NB4 (cell line): ENCODE results near the gene ISG15.

Source experiments
- DNase-seq: peaks from one replicate; pipeline ENCODE4 v3.0.0; 2010; ENCODE audit warnings: low read depth
- H3K4me3 ChIP-seq: one replicate; pipeline ENCODE4 v1.5.1; 2011; ENCODE audit warnings: mild to moderate bottlenecking, low read depth, low read length, moderate library complexity
- MYC ChIP-seq: IDR thresholded peaks from 2 replicates; pipeline ENCODE4 v1.6.1; 2011; ENCODE audit warnings: low read depth, low read length
- POLR2A ChIP-seq: IDR thresholded peaks from 2 replicates; pipeline ENCODE4 v1.6.1; 2011; ENCODE audit warnings: mild to moderate bottlenecking; ENCODE audit not compliant: insufficient read length; ENCODE audit errors: extremely low read depth
- TF ChIP-seq, protein P1 (sequence below): IDR thresholded peaks from 2 replicates; pipeline ENCODE4 v1.6.1; 2011; ENCODE audit warnings: low read depth, low read length
- TF ChIP-seq, protein P2 (sequence below): IDR thresholded peaks from one replicate; pipeline ENCODE4 v1.5.1; 2012; ENCODE audit warnings: low read depth, low read length

ISG15 gene

DNA sequence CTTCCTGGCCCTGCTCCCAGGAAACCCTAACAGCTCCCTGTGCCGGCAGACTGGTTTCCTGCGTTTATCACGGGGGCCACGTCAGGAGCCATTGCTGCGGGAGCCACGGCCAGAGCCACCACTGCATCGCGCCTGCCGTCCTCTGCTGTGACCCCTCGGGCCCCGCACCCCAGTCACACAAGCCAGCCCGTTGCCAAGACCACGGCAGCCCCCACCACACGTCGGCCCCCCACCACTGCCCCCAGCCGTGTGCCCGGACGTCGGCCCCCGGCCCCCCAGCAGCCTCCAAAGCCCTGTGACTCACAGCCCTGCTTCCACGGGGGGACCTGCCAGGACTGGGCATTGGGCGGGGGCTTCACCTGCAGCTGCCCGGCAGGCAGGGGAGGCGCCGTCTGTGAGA is 34.7 kb downstream of the ISG15 start:
- no peak for TF ChIP-seq MYC
- no peak overlapping the region for H3K4me3 ChIP-seq
- no peak for DNase-seq

DNA sequence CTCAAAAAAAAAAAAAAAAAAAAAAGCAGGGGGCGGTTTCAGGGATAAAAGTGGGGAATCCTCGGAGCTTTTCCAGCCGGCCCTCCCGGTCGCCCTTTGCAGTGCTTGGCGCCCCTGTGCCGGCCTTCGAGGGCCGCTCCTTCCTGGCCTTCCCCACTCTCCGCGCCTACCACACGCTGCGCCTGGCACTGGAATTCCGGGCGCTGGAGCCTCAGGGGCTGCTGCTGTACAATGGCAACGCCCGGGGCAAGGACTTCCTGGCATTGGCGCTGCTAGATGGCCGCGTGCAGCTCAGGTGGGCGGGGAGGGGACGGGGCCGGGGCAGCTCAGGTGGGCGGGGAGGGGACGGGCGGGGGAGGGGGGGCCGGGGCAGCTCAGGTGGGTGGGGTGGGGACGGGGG is 35.5 kb downstream of the ISG15 start:
- TF ChIP-seq MYC (no peak), POLR2A (no peak)
- TF ChIP-seq, protein P1, sequence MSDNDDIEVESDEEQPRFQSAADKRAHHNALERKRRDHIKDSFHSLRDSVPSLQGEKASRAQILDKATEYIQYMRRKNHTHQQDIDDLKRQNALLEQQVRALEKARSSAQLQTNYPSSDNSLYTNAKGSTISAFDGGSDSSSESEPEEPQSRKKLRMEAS: no peak
- TF ChIP-seq, protein P2, sequence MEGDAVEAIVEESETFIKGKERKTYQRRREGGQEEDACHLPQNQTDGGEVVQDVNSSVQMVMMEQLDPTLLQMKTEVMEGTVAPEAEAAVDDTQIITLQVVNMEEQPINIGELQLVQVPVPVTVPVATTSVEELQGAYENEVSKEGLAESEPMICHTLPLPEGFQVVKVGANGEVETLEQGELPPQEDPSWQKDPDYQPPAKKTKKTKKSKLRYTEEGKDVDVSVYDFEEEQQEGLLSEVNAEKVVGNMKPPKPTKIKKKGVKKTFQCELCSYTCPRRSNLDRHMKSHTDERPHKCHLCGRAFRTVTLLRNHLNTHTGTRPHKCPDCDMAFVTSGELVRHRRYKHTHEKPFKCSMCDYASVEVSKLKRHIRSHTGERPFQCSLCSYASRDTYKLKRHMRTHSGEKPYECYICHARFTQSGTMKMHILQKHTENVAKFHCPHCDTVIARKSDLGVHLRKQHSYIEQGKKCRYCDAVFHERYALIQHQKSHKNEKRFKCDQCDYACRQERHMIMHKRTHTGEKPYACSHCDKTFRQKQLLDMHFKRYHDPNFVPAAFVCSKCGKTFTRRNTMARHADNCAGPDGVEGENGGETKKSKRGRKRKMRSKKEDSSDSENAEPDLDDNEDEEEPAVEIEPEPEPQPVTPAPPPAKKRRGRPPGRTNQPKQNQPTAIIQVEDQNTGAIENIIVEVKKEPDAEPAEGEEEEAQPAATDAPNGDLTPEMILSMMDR: no peak
- no peak overlapping the region for H3K4me3 ChIP-seq

DNA sequence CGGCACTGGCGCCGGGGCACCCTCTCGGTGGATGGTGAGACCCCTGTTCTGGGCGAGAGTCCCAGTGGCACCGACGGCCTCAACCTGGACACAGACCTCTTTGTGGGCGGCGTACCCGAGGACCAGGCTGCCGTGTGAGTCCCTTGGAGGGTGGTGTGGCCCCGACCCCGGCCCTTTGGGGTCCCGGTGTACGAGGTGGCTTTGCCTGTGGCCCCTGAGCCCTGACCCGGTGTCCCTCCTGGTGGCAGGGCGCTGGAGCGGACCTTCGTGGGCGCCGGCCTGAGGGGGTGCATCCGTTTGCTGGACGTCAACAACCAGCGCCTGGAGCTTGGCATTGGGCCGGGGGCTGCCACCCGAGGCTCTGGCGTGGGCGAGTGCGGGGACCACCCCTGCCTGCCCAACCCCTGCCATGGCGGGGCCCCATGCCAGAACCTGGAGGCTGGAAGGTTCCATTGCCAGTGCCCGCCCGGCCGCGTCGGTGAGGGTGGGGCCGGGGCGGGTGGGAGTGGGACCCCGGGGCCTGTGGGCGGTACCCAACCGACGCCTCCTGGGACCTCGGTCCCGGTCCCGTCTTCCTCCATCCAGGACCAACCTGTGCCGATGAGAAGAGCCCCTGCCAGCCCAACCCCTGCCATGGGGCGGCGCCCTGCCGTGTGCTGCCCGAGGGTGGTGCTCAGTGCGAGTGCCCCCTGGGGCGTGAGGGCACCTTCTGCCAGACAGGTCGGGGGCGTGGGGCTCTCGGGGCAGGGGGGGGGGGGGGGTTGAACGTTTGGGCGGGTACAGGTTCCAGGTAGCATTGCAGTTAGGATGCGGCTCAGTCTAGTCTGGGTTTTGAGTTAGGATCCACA is 36.2 kb downstream of the ISG15 start:
- no peak overlapping the region for H3K4me3 ChIP-seq
- no peak for DNase-seq
- TF ChIP-seq, protein P2: no peak
- TF ChIP-seq, protein P1: no peak
- TF ChIP-seq MYC (no peak), POLR2A (no peak)

More for the DNA sequence above, 35.5 kb downstream of the ISG15 start:
- no peak for DNase-seq

DNA sequence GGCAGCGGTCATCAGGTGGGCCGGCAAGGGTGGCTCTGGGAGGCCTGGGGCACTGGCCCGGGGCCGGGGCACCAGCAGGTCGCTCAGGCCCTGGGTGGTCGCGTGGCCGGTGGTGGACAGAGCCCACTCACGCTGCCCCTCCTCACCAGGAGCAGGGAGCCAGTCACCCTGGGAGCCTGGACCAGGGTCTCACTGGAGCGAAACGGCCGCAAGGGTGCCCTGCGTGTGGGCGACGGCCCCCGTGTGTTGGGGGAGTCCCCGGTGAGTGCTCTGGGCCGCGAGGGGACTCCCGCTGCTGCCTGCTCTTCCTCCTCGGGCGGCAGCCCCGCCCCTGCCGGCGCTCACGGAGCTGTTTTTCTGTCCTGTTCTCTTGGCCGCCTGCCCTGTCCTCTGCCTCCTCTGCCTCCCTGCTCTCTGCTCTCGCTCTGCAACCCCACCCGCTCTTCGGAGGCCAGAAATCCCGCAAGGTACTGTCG is 37.3 kb downstream of the ISG15 start:
- DNase-seq: no peak
- TF ChIP-seq MYC (no peak), POLR2A (no peak)
- TF ChIP-seq, protein P2: no peak
- TF ChIP-seq, protein P1: no peak
- H3K4me3 ChIP-seq: no peak overlapping the region

DNA sequence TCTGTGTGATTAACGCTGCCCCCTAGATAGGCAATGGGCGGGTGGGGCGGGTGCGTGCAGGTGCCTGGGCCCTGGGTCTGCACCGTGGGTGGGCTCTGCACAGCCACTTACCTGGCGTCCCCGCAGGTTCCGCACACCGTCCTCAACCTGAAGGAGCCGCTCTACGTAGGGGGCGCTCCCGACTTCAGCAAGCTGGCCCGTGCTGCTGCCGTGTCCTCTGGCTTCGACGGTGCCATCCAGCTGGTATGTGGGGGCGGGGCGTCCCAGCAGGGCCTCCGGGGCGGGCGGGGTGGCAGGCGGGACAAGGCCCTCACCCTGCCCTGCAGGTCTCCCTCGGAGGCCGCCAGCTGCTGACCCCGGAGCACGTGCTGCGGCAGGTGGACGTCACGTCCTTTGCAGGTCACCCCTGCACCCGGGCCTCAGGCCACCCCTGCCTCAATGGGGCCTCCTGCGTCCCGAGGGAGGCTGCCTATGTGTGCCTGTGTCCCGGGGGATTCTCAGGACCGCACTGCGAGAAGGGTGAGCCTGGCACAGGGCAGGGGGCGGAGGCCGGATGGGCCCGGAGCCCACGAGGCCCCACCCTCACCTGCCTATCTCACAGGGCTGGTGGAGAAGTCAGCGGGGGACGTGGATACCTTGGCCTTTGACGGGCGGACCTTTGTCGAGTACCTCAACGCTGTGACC is 38.0 kb downstream of the ISG15 start:
- TF ChIP-seq, protein P2: no peak
- TF ChIP-seq MYC: no peak
- TF ChIP-seq POLR2A: no peak
- TF ChIP-seq, protein P1: no peak
- H3K4me3 ChIP-seq: no peak overlapping the region
- DNase-seq: no peak

DNA sequence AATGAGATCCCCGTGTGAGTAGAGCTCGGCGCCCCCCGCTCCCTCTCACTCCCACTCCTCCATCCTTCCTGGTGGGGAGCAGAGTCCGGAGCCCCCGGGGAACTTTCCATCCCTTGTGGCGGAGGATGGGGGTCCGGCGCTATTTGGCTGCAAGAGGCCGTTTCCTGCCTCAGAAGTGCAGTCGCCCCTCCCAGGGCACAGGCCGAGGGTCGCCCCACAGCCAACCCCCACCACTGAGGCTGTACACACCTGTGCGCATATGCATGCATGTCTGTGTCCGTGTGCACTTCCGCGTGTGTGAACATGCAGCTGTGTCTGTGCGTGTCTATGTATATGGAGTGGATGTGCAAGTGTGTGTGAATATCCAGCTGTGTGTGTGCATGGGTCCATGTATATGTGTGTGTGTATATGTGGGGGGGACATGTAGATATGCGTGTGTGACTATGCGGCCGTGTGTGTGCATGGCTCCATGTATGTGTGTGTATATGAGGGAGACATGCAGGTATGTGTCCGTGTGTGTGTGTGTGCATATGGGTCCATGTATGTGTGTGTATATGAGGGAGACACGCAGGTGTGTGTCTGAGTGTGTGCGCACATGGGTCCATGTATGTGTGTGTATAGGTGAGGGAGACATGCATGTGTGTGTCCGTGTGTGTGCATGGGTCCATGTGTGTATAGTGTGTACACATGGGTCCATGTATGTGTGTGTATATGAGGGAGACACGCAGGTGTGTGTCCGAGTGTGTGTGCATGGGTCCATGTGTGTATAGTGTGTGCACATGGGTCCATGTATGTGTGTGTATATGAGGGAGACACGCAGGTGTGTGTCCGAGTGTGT is 38.9 kb downstream of the ISG15 start:
- DNase-seq: no peak
- no peak overlapping the region for H3K4me3 ChIP-seq
- TF ChIP-seq MYC: no peak
- TF ChIP-seq, protein P2: no peak
- TF ChIP-seq, protein P1: no peak
- TF ChIP-seq POLR2A: no peak
